HL-60 (cell line): Measurements from ENCODE around the gene AKAP7.
"Not testable (repeated sequence)": the region's sequence is repeated elsewhere in the genome, so short reads cannot be mapped to it uniquely, and the experiment has no call there.

Experiments used
- DNase-seq, 2 experiments: peaks; one replicate each; pipeline ENCODE4 v3.0.0-alpha.2; 2010 to 2020; ENCODE audit warnings: low read depth in 1 of 2, low spot score in 1 of 2
- H3K27ac ChIP-seq: fragments of 250-450 bp; sonication (Bioruptor Pico); replicated peaks from 2 replicates; pipeline ENCODE4 v1.5.1; 2020; ENCODE audit warnings: mild to moderate bottlenecking, moderate library complexity
- H3K27me3 ChIP-seq: fragments of 250-450 bp; sonication (Bioruptor Pico); 2 replicates; pipeline ENCODE4 v1.5.1; 2021; ENCODE audit warnings: mild to moderate bottlenecking, moderate library complexity; ENCODE audit not compliant: insufficient read depth, poor library complexity, severe bottlenecking
- H3K4me3 ChIP-seq: replicated peaks from 2 replicates; pipeline ENCODE4 v1.5.1; 2011; ENCODE audit warnings: mild to moderate bottlenecking, control low read depth, low read length; ENCODE audit not compliant: insufficient read depth
- CTCF ChIP-seq: IDR thresholded peaks from one replicate; pipeline ENCODE4 v1.5.1; 2011; ENCODE audit warnings: low read length, control low read depth, inconsistent platforms; ENCODE audit not compliant: insufficient read depth
- GABPA ChIP-seq: IDR thresholded peaks from 2 replicates; pipeline ENCODE4 v1.6.1; 2012; ENCODE audit warnings: low read depth
- POLR2AphosphoS5 ChIP-seq: IDR thresholded peaks from 2 replicates; pipeline ENCODE4 v1.6.1; 2012; ENCODE audit warnings: low read depth
- REST ChIP-seq: IDR thresholded peaks from 2 replicates; pipeline ENCODE4 v1.6.1; 2012; ENCODE audit warnings: low read depth; ENCODE audit not compliant: insufficient replicate concordance
- SPI1 ChIP-seq: IDR thresholded peaks from 2 replicates; pipeline ENCODE4 v1.6.1; 2012; ENCODE audit warnings: low read depth, mild to moderate bottlenecking, borderline replicate concordance

AKAP7 gene

GRCh38 chr6:131316654-131317053, 181.4 kb downstream of the AKAP7 start:
- DNase-seq: no peak
- no peak overlapping the region for H3K27ac ChIP-seq
- no peak overlapping the region for H3K4me3 ChIP-seq
- no peaks in the 10 kb centered on the region for H3K27me3 ChIP-seq
- TF ChIP-seq SPI1: no peak
- no peak for TF ChIP-seq REST
- no peak for TF ChIP-seq CTCF
- TF ChIP-seq POLR2AphosphoS5: no peak
- no peak for TF ChIP-seq GABPA

GRCh38 chr6:131317516-131317915, 182.2 kb downstream of the AKAP7 start:
- Histone ChIP-seq H3K27ac (no peak overlapping the region), H3K4me3 (no peak overlapping the region), H3K27me3 (no peaks in the 10 kb centered on the region)
- no peak for DNase-seq
- no peak for TF ChIP-seq CTCF
- no peak for TF ChIP-seq GABPA
- TF ChIP-seq REST: no peak
- TF ChIP-seq POLR2AphosphoS5: no peak
- TF ChIP-seq SPI1: no peak

- no peak for DNase-seq
- Histone ChIP-seq H3K27ac (no peak overlapping the region), H3K27me3 (no peaks in the 10 kb centered on the region), H3K4me3 (no peak overlapping the region)
- TF ChIP-seq SPI1 (no peak), GABPA (no peak), CTCF (no peak), POLR2AphosphoS5 (no peak)
Measured at GRCh38 chr6:131321589-131321988, 186.3 kb downstream of the AKAP7 start.

GRCh38 chr6:131322125-131322524, 186.9 kb downstream of the AKAP7 start:
- no peaks in the 10 kb centered on the region for H3K27me3 ChIP-seq
- TF ChIP-seq POLR2AphosphoS5: no peak
- no peak for TF ChIP-seq REST
- TF ChIP-seq SPI1: no peak
- no peak for TF ChIP-seq GABPA
- no peak for TF ChIP-seq CTCF
- DNase-seq: no peak
- no peak overlapping the region for H3K27ac ChIP-seq
- H3K4me3 ChIP-seq: no peak overlapping the region

- not testable (repeated sequence) for H3K4me3 ChIP-seq, H3K27ac ChIP-seq, H3K27me3 ChIP-seq, DNase-seq
Measured at GRCh38 chr6:131325669-131326068, 190.4 kb downstream of the AKAP7 start.
